Adrenal gland (tissue), 12 donors: ENCODE measurements around the gene MGMT. TPM values are rescaled to one million over a fixed set of nuclear protein-coding genes. Genes with fewer than 3 reads are reported as not detected.

Experiments
- DNase-seq, 7 donors: peaks; one replicate each; pipeline ENCODE4 v3.0.0-alpha.2; 2019 to 2020
- H3K27ac ChIP-seq, 5 donors: fragments of 200-600 bp; sonication (generic) in 4 of 5; 1 replicate in 3 of 5; 2 replicates in 2 of 5; pipeline versions ENCODE4 v1.5.1 to v1.8.0; 2016 to 2020; ENCODE audit warnings: mild to moderate bottlenecking in 1 of 5
- H3K27me3 ChIP-seq: fragments of 200-600 bp; 2 replicates; pipeline ENCODE4 v1.8.0; 2021
- H3K36me3 ChIP-seq, 2 donors: fragments of 200-600 bp; replicated peaks in 1 of 2; 1 replicate in 1 of 2; 2 replicates in 1 of 2; pipeline versions ENCODE4 v1.5.1 to v1.8.0; 2018 to 2022
- H3K4me1 ChIP-seq, 2 donors: fragments of 200-600 bp; replicated peaks in 1 of 2; 1 replicate in 1 of 2; 2 replicates in 1 of 2; pipeline versions ENCODE4 v1.5.1 to v1.8.0; 2018 to 2021
- H3K4me3 ChIP-seq, 4 donors: fragments of 200-600 bp; sonication (generic) in 3 of 4; one replicate each; pipeline ENCODE4 v1.5.1; 2016 to 2018
- H3K9me3 ChIP-seq, 3 donors: fragments of 200-600 bp; sonication (generic) in 1 of 3; replicated peaks in 1 of 3; 1 replicate in 2 of 3; 2 replicates in 1 of 3; pipeline versions ENCODE4 v1.5.1 to v1.8.0; 2016 to 2021
- CTCF ChIP-seq, 6 experiments: fragments of 450-650 bp in 4 of 6; fragments of 200-600 bp in 2 of 6; sonication (generic) in 1 of 6; IDR thresholded peaks; 1 replicate in 5 of 6; 2 replicates in 1 of 6; pipeline versions ENCODE4 v1.5.1 to v1.8.0; 2016 to 2021; ENCODE audit warnings: antibody characterized with exemption in 6 of 6, mild to moderate bottlenecking in 2 of 6, moderate library complexity in 1 of 6
- POLR2A ChIP-seq, 2 donors: fragments of 450-650 bp; IDR thresholded peaks; one replicate each; pipeline ENCODE4 v1.6.1; 2017; ENCODE audit warnings: antibody characterized with exemption in 2 of 2, mild to moderate bottlenecking in 2 of 2, moderate library complexity in 1 of 2
- WGBS, 4 donors: extraction: QIAGEN DNeasy Blood & Tissue Kit in 2 of 4; methylation state at CpG; one replicate each; pipeline versions ENCODE4 v1.1.5 to v1.1.7; 2013 to 2017; 5-methylcytosine and 5-hydroxymethylcytosine counted together
- intact Hi-C, 2 donors: fragments of 100-400 bp; cut with DNase I; formaldehyde crosslinking; loops; one replicate each; pipeline versions ENCODE4 v1.14.1 to v1.15.0; 2022 to 2023
- polyA plus RNA-seq, 3 donors: library from polyadenylated mRNA; stranded (reverse); fragments of 200-250 nt in 2 of 3; fragments of 350-450 nt in 1 of 3; fragmentation: Illumina TruSeq in 1 of 3; extraction: RNeasy Lipid Tissue Mini Kit (QIAGEN cat#74804) in 1 of 3; gene quantifications; one replicate each; pipeline ENCODE4 v1.2.3, GENCODE V29; 2013 to 2014
- total RNA-seq, 9 donors: library from RNA; depleted of rRNA in 4 of 9; stranded (reverse); fragments of >200 nt in 4 of 9; fragments of 120-200 nt in 1 of 9; fragmentation: NEBNext Ultra II Directional in 1 of 9; extraction: Animal tissue kit (Norgen Biotek cat#: 25700) in 1 of 9; gene quantifications; one replicate each; pipeline versions ENCODE4 v1.1.0 to v1.2.4, GENCODE V29; 2013 to 2023
- donor health status: healthy with polysubstance abuse.
- donor health status: Bipolar disorder and iron deficiency.
- donor health status: DM: yes; HTN: yes; CAD: no.
- donor health status: DM: no; HTN: no; CAD: no.
- donor health status: DM: no; HTN: no; CAD: no.
- donor health status: DM: yes; HTN: yes; CAD: no.

The MGMT gene
- total and polyA plus RNA-seq, 12 donors, result 3.8 to 35.8 (median 21.2) TPM

- TF ChIP-seq CTCF (IDR thresholded peaks at IDR 0.05) (no peak), POLR2A (IDR thresholded peaks at IDR 0.05) (no peak)
- Histone ChIP-seq H3K27me3 (no peaks in the 10 kb centered on the region), H3K4me3 (no peak overlapping the region), H3K36me3 (no peaks in the 10 kb centered on the region), H3K4me1 (no peaks in the 10 kb centered on the region), H3K9me3 (peaks cover 0 to 16% (median 6%) of the 10 kb centered on the region in 3 donors), H3K27ac (no peak overlapping the region)
- 94 to 96% (median 96%) methylated on average over 5 to 22 of the region's 22 CpGs for WGBS, 4 donors
- DNase-seq, result peak in 1 of 7 donors; percentile 37
- intact Hi-C loops, result no loop called here
These were observed 277.4 kb downstream of the MGMT start for GRCh38 chr10:129744134-129745111.

- no peak overlapping the region for H3K4me3 ChIP-seq
- peaks cover 0 to 17% (median 13%) of the 10 kb centered on the region in 3 donors for H3K9me3 ChIP-seq
- intact Hi-C loops, result no loop called here
- 97 to 99% (median 97%) methylated on average over 13 of the region's 13 CpGs for WGBS, 4 donors
- H3K27me3 ChIP-seq, result no peaks in the 10 kb centered on the region
- H3K36me3 ChIP-seq, result no peaks in the 10 kb centered on the region
- H3K27ac ChIP-seq, result no peak overlapping the region
- no peak for DNase-seq
- no peak for TF ChIP-seq POLR2A (IDR thresholded peaks at IDR 0.05)
- H3K4me1 ChIP-seq, result no peaks in the 10 kb centered on the region
These were observed 278.2 kb downstream of the MGMT start for GRCh38 chr10:129745186-129745750.

- Histone ChIP-seq H3K4me1 (no peaks in the 10 kb centered on the region), H3K4me3 (no peak overlapping the region), H3K27me3 (no peaks in the 10 kb centered on the region), H3K27ac (no peak overlapping the region), H3K9me3 (peaks cover 0 to 14% (median 2%) of the 10 kb centered on the region in 3 donors), H3K36me3 (no peaks in the 10 kb centered on the region)
- DNase-seq, result peak in 1 of 7 donors; percentile 2
- intact Hi-C loops, result no loop called here
- 77 to 90% (median 84%) methylated on average over 10 to 11 of the region's 11 CpGs for WGBS, 4 donors
- TF ChIP-seq POLR2A (IDR thresholded peaks at IDR 0.05), result no peak
- no peak for TF ChIP-seq CTCF (IDR thresholded peaks at IDR 0.05)
These were observed 287.4 kb downstream of the MGMT start for GRCh38 chr10:129754211-129755050.

- intact Hi-C loops, result no loop called here
- no peak for DNase-seq
- Histone ChIP-seq H3K9me3 (peaks cover 0 to 7% (median 0%) of the 10 kb centered on the region in 3 donors), H3K36me3 (no peaks in the 10 kb centered on the region), H3K27me3 (no peaks in the 10 kb centered on the region), H3K4me3 (no peak overlapping the region), H3K27ac (no peak overlapping the region), H3K4me1 (no peaks in the 10 kb centered on the region)
- no peak for TF ChIP-seq CTCF (IDR thresholded peaks at IDR 0.05)
- TF ChIP-seq POLR2A (IDR thresholded peaks at IDR 0.05), result no peak
- WGBS, 4 donors, result 77 to 94% (median 89%) methylated on average over 2 of the region's 2 CpGs
These were observed 288.1 kb downstream of the MGMT start for GRCh38 chr10:129755158-129755591.
